OCI-LY7 (cell line): Measurements from ENCODE around the gene FAM181B.

Source experiments
- CTCF ChIP-seq: fragments of 200-600 bp; sonication (generic); conservative IDR thresholded peaks from 2 replicates; pipeline ENCODE4 v1.5.1; 2014; ENCODE audit warnings: mild to moderate bottlenecking, antibody characterized with exemption, low read length, moderate library complexity, mixed read lengths
- EZH2phosphoT487 ChIP-seq: fragments of 200-600 bp; sonication (generic); IDR thresholded peaks from 2 replicates; pipeline ENCODE4 v1.6.1; 2018; ENCODE audit warnings: low read depth, borderline replicate concordance, mild to moderate bottlenecking, mixed run types, antibody characterized with exemption, low read length, moderate library complexity, mixed read lengths

- TF ChIP-seq CTCF, result no peak
- no peak for TF ChIP-seq EZH2phosphoT487
Observed at GRCh38 chr11:82730286-82730685, 3.4 kb downstream of the FAM181B start.
